HEK293 (cell line): ENCODE data around the gene CSF3.

Experiments
- CTCF ChIA-PET: fragments of 350-600 bp; formaldehyde crosslinking; extraction: SDS; loops from one replicate; lab custom pipeline; 2021; ENCODE audit warnings: antibody characterized with exemption; lab: Yijun Ruan, JAX
- POLR2A ChIA-PET: fragments of 300-600 bp; formaldehyde crosslinking; extraction: SDS; loops from one replicate; lab custom pipeline; 2020; ENCODE audit warnings: antibody characterized with exemption, inconsistent platforms; lab: Yijun Ruan, JAX
- H3K27ac ChIP-seq: fragments of 200-500 bp; sonication (Bioruptor generic); 2 replicates; pipeline ENCODE4 v1.5.1; 2014; ENCODE audit warnings: low read depth, low read length, control low read depth, inconsistent platforms; ENCODE audit errors: extremely low read depth
- H3K36me3 ChIP-seq, 2 experiments: fragments of 200-500 bp in 1 of 2; sonication (Bioruptor generic) in 1 of 2; 1 replicate in 1 of 2; 2 replicates in 1 of 2; pipeline ENCODE4 v1.5.1; 2014 to 2017; ENCODE audit warnings: inconsistent platforms in 2 of 2, low read length in 2 of 2; ENCODE audit not compliant: control insufficient read depth in 2 of 2, insufficient read depth in 1 of 2
- H3K4me1 ChIP-seq: fragments of 200-500 bp; sonication (Bioruptor generic); 2 replicates; pipeline ENCODE4 v1.5.1; 2014; ENCODE audit warnings: mild to moderate bottlenecking, low read length, inconsistent platforms; ENCODE audit not compliant: control insufficient read depth, insufficient read depth
- H3K4me3 ChIP-seq: 2 replicates; pipeline ENCODE4 v1.5.1; 2011; ENCODE audit warnings: low read depth, mild to moderate bottlenecking, control low read depth, low read length, moderate library complexity
- H3K9me3 ChIP-seq: fragments of 200-500 bp; sonication (Bioruptor generic); 2 replicates; pipeline ENCODE4 v1.5.1; 2014; ENCODE audit warnings: low read depth, low read length, inconsistent platforms; ENCODE audit not compliant: control insufficient read depth, insufficient read depth
- GFI1B ChIP-seq: fragments of 450-650 bp; formaldehyde crosslinking; IDR thresholded peaks from 2 replicates; pipeline ENCODE4 v1.5.1; 2016; ENCODE audit warnings: missing biosample characterization, missing genetic modification characterization
- GLIS1 ChIP-seq: fragments of 450-650 bp; formaldehyde crosslinking; IDR thresholded peaks from 2 replicates; pipeline ENCODE4 v1.5.1; 2016; ENCODE audit warnings: missing biosample characterization, missing genetic modification characterization
- GLIS2 ChIP-seq: fragments of 450-650 bp; formaldehyde crosslinking; IDR thresholded peaks from 2 replicates; pipeline ENCODE4 v1.5.1; 2016; ENCODE audit warnings: missing biosample characterization, missing genetic modification characterization
- HOXD13 ChIP-seq: sonication (generic); formaldehyde crosslinking; IDR thresholded peaks from 2 replicates; pipeline ENCODE4 v1.8.0; 2022; ENCODE audit warnings: missing genetic modification reagents, borderline replicate concordance
- MYNN ChIP-seq: fragments of 450-650 bp; formaldehyde crosslinking; IDR thresholded peaks from 2 replicates; pipeline ENCODE4 v1.5.1; 2016; ENCODE audit warnings: missing biosample characterization, missing genetic modification characterization, borderline replicate concordance
- MZF1 ChIP-seq: fragments of 450-650 bp; formaldehyde crosslinking; IDR thresholded peaks from 2 replicates; pipeline ENCODE4 v1.5.1; 2017; ENCODE audit warnings: missing biosample characterization, missing genetic modification characterization, borderline replicate concordance
- TRIM28 ChIP-seq: IDR thresholded peaks from 2 replicates; pipeline ENCODE4 v1.6.1; 2011; ENCODE audit warnings: low read length, control low read depth, borderline replicate concordance
- ZBTB17 ChIP-seq: fragments of 450-650 bp; formaldehyde crosslinking; IDR thresholded peaks from 2 replicates; pipeline ENCODE4 v1.5.1; 2016; ENCODE audit warnings: missing biosample characterization, missing genetic modification characterization
- ZBTB20 ChIP-seq: fragments of 450-650 bp; formaldehyde crosslinking; IDR thresholded peaks from 2 replicates; pipeline ENCODE4 v1.5.1; 2016; ENCODE audit warnings: missing biosample characterization, missing genetic modification characterization
- ZBTB48 ChIP-seq: fragments of 450-650 bp; formaldehyde crosslinking; IDR thresholded peaks from 2 replicates; pipeline ENCODE4 v1.5.1; 2016; ENCODE audit warnings: missing biosample characterization, missing genetic modification characterization
- ZEB2 ChIP-seq: fragments of 450-650 bp; formaldehyde crosslinking; IDR thresholded peaks from 2 replicates; pipeline ENCODE4 v1.5.1; 2016; ENCODE audit warnings: missing biosample characterization, missing genetic modification characterization
- ZNF2 ChIP-seq: fragments of 450-650 bp; formaldehyde crosslinking; IDR thresholded peaks from 2 replicates; pipeline ENCODE4 v1.5.1; 2016; ENCODE audit warnings: missing biosample characterization, missing genetic modification characterization
- ZNF248 ChIP-seq: fragments of 450-650 bp; formaldehyde crosslinking; IDR thresholded peaks from 2 replicates; pipeline ENCODE4 v1.5.1; 2017; ENCODE audit warnings: missing biosample characterization, missing genetic modification characterization
- ZNF292 ChIP-seq: fragments of 450-650 bp; formaldehyde crosslinking; IDR thresholded peaks from 2 replicates; pipeline ENCODE4 v1.5.1; 2016; ENCODE audit warnings: low read depth, missing biosample characterization, missing genetic modification characterization, borderline replicate concordance
- ZNF600 ChIP-seq: fragments of 450-650 bp; formaldehyde crosslinking; IDR thresholded peaks from 2 replicates; pipeline ENCODE4 v1.5.1; 2016; ENCODE audit warnings: missing biosample characterization, missing genetic modification characterization
- ZNF654 ChIP-seq: fragments of 450-650 bp; formaldehyde crosslinking; IDR thresholded peaks from 2 replicates; pipeline ENCODE4 v1.5.1; 2016; ENCODE audit warnings: low read depth, missing biosample characterization, missing genetic modification characterization
- ZNF660 ChIP-seq: fragments of 450-650 bp; IDR thresholded peaks from 2 replicates; pipeline ENCODE4 v1.5.1; 2018; ENCODE audit warnings: missing biosample characterization, mild to moderate bottlenecking, missing genetic modification characterization
- ZNF776 ChIP-seq: fragments of 450-650 bp; formaldehyde crosslinking; IDR thresholded peaks from 2 replicates; pipeline ENCODE4 v1.5.0; 2017; ENCODE audit warnings: missing biosample characterization, missing genetic modification characterization, borderline replicate concordance
- ZSCAN16 ChIP-seq: fragments of 450-650 bp; formaldehyde crosslinking; IDR thresholded peaks from 2 replicates; pipeline ENCODE4 v1.5.1; 2016; ENCODE audit warnings: missing biosample characterization, missing genetic modification characterization
- ZSCAN30 ChIP-seq: fragments of 450-650 bp; IDR thresholded peaks from 2 replicates; pipeline ENCODE4 v1.5.1; 2018; ENCODE audit warnings: missing biosample characterization, mild to moderate bottlenecking, missing genetic modification characterization, moderate library complexity
- TF ChIP-seq, protein P1 (sequence below): fragments of 450-650 bp; formaldehyde crosslinking; IDR thresholded peaks from 2 replicates; pipeline ENCODE4 v1.5.1; 2016; ENCODE audit warnings: missing biosample characterization, missing genetic modification characterization
- TF ChIP-seq, protein P2 (sequence below): fragments of 450-650 bp; IDR thresholded peaks from 2 replicates; pipeline ENCODE4 v1.5.1; 2018; ENCODE audit warnings: missing biosample characterization, mild to moderate bottlenecking, missing genetic modification characterization
- TF ChIP-seq, protein P3 (sequence below): fragments of 450-650 bp; formaldehyde crosslinking; IDR thresholded peaks from 2 replicates; pipeline ENCODE4 v1.5.1; 2016; ENCODE audit warnings: missing biosample characterization, missing genetic modification characterization
- TF ChIP-seq, protein P4 (sequence below): fragments of 450-650 bp; formaldehyde crosslinking; IDR thresholded peaks from 2 replicates; pipeline ENCODE4 v1.5.1; 2016; ENCODE audit warnings: missing biosample characterization, missing genetic modification characterization

The CSF3 gene

DNA sequence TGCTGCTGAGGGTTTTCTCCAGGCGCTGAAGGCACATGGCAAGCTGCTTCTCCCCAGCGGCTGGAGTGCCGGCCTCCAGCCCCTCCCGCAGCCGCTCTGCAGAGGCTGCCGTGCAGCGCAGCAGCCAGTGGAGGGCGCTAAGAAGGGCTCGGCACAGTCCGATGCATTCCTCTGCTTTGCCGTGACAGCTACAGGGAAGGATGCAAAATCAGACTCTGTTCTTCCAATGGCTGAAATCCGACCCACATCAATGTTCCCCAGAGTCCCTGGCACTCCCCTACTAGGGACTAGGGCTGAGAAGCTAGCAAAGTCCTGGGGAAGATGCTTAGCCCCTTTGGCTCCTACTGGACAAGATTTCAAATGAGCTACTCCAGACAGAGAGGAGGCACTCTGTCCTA, 19.9 kb downstream of the CSF3 start:
- Histone ChIP-seq H3K4me1 (no peaks in the 10 kb centered on the region), H3K27ac (no peak overlapping the region), H3K36me3 (peaks cover 10 to 64% of the 10 kb centered on the region in 2 experiments), H3K9me3 (no peaks in the 10 kb centered on the region), H3K4me3 (no peak overlapping the region)
- ChIA-PET CTCF (interaction anchor here (0.6 to 10.2 kb wide), 41 partner anchors 8 to 619 kb away, joined by 3 to 154 read pairs (median 5); partner anchors contain the start of genes CSF3, MED24 and NR1D1), POLR2A (interaction anchor here (0.5 to 3.7 kb wide), 11 partner anchors 13 to 88 kb away, joined by 3 to 17 read pairs (median 3); partner anchors contain the start of genes CSF3, MED24, NR1D1 and THRA)
- TF ChIP-seq ZEB2 (tag by site-specific recombination) (peak; percentile 33; the same call in 1 of the 2 replicates), ZNF292 (tag by site-specific recombination) (no peak), ZNF660 (tag by site-specific recombination) (0 out of 2 replicates have a peak, but pooled peaks have one; percentile 48), ZNF248 (tag by site-specific recombination) (no peak), MYNN (tag by site-specific recombination) (no peak), HOXD13 (CRISPR knock-in tag) (no peak), ZNF600 (peak; percentile 37; the same call in 1 of the 2 replicates), ZBTB48 (tag by site-specific recombination) (peak; percentile 70), ZNF2 (tag by site-specific recombination) (0 out of 2 replicates have a peak, but pooled peaks have one; percentile 38), MZF1 (tag by site-specific recombination) (peak; percentile 99), ZNF654 (tag by site-specific recombination) (peak; percentile 45), ZBTB17 (tag by site-specific recombination) (peak; percentile 83), ZSCAN30 (tag by site-specific recombination) (peak; percentile 76; the same call in 1 of the 2 replicates)
- TF ChIP-seq, protein P1, sequence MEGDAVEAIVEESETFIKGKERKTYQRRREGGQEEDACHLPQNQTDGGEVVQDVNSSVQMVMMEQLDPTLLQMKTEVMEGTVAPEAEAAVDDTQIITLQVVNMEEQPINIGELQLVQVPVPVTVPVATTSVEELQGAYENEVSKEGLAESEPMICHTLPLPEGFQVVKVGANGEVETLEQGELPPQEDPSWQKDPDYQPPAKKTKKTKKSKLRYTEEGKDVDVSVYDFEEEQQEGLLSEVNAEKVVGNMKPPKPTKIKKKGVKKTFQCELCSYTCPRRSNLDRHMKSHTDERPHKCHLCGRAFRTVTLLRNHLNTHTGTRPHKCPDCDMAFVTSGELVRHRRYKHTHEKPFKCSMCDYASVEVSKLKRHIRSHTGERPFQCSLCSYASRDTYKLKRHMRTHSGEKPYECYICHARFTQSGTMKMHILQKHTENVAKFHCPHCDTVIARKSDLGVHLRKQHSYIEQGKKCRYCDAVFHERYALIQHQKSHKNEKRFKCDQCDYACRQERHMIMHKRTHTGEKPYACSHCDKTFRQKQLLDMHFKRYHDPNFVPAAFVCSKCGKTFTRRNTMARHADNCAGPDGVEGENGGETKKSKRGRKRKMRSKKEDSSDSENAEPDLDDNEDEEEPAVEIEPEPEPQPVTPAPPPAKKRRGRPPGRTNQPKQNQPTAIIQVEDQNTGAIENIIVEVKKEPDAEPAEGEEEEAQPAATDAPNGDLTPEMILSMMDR (tag by site-specific recombination): peak; percentile 61
- TF ChIP-seq, protein P2, sequence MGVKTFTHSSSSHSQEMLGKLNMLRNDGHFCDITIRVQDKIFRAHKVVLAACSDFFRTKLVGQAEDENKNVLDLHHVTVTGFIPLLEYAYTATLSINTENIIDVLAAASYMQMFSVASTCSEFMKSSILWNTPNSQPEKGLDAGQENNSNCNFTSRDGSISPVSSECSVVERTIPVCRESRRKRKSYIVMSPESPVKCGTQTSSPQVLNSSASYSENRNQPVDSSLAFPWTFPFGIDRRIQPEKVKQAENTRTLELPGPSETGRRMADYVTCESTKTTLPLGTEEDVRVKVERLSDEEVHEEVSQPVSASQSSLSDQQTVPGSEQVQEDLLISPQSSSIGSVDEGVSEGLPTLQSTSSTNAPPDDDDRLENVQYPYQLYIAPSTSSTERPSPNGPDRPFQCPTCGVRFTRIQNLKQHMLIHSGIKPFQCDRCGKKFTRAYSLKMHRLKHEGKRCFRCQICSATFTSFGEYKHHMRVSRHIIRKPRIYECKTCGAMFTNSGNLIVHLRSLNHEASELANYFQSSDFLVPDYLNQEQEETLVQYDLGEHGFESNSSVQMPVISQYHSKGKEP (tag by site-specific recombination): peak; percentile 72
- TF ChIP-seq, protein P3, sequence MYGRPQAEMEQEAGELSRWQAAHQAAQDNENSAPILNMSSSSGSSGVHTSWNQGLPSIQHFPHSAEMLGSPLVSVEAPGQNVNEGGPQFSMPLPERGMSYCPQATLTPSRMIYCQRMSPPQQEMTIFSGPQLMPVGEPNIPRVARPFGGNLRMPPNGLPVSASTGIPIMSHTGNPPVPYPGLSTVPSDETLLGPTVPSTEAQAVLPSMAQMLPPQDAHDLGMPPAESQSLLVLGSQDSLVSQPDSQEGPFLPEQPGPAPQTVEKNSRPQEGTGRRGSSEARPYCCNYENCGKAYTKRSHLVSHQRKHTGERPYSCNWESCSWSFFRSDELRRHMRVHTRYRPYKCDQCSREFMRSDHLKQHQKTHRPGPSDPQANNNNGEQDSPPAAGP (tag by site-specific recombination): 0 out of 2 replicates have a peak, but pooled peaks have one; percentile 47
- TF ChIP-seq, protein P4, sequence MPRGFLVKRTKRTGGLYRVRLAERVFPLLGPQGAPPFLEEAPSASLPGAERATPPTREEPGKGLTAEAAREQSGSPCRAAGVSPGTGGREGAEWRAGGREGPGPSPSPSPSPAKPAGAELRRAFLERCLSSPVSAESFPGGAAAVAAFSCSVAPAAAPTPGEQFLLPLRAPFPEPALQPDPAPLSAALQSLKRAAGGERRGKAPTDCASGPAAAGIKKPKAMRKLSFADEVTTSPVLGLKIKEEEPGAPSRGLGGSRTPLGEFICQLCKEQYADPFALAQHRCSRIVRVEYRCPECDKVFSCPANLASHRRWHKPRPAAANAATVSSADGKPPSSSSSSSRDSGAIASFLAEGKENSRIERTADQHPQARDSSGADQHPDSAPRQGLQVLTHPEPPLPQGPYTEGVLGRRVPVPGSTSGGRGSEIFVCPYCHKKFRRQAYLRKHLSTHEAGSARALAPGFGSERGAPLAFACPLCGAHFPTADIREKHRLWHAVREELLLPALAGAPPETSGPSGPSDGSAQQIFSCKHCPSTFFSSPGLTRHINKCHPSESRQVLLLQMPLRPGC (tag by site-specific recombination): peak; percentile 86

DNA sequence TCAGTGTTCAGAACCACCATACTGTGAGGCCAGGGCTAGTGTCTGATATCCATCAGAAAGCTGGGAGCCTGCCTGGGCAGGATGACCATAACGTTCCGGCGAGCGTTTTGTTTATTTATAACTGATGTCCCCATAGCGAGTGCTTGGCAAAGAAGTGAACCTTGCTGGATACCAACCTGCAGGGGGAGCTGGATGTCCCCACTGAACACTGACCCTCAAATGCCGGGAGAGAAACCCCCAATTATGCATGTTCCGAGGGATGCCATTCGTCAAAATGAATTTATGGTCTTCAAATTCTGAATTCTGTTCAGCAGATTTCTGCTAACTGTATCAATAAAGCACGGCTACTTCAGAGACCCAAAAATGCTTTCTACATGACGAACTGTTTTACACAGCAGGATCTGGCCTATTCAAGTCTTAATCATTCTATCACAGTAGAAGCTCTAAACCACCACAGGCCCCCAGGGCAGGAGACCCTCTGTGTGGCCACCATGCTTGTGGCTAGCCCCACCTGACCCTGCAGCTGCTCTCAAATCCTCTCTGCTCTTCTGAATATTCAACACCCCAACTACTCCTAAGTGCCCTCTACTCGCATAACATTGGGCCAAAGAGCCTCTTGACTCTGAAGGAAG, 23.8 kb downstream of the CSF3 start:
- ChIA-PET POLR2A (interaction anchor here (0.8 to 1.8 kb wide), 6 partner anchors 11 to 101 kb away, joined by 3 to 9 read pairs (median 3); partner anchors contain the start of genes CASC3, MED24 and THRA), CTCF (interaction anchor here (0.5 to 10.2 kb wide), 15 partner anchors 12 to 339 kb away, joined by 3 to 154 read pairs (median 6); partner anchors contain the start of genes CSF3, MED24 and RAPGEFL1)
- Histone ChIP-seq H3K36me3 (peaks cover 17 to 44% of the 10 kb centered on the region in 2 experiments; a peak in 2 of 3 replicates), H3K4me1 (no peaks in the 10 kb centered on the region), H3K4me3 (no peak overlapping the region), H3K9me3 (no peaks in the 10 kb centered on the region), H3K27ac (no peak overlapping the region)
- TF ChIP-seq GLIS1 (0 out of 2 replicates have a peak, but pooled peaks have one; percentile 7), GFI1B (tag by site-specific recombination) (no peak), GLIS2 (tag by site-specific recombination) (peak; percentile 28; the same call in 1 of the 2 replicates), ZNF660 (tag by site-specific recombination) (peak; percentile 74), ZSCAN16 (tag by site-specific recombination) (no peak), ZBTB20 (tag by site-specific recombination) (no peak), TRIM28 (0 out of 2 replicates have a peak, but pooled peaks have one; percentile 33), ZNF600 (0 out of 2 replicates have a peak, but pooled peaks have one; percentile 30), ZNF776 (tag by site-specific recombination) (no peak), ZNF654 (tag by site-specific recombination) (peak; percentile 11; the same call in 1 of the 2 replicates)
